Gastroesophageal sphincter (tissue), 4 donors: ENCODE data around the gene FBXO17. TPM values are rescaled to one million over a fixed set of nuclear protein-coding genes. Genes with fewer than 3 reads are reported as not detected.

ENCODE experiments used
- ATAC-seq: fragments of 150-250 bp; one replicate; pipeline ENCODE4 v1.9.1; 2016; ENCODE audit warnings: mild to moderate bottlenecking, moderate library complexity
- H3K27ac ChIP-seq, 4 donors: fragments of 200-600 bp; sonication (generic) in 3 of 4; 1 replicate in 3 of 4; 2 replicates in 1 of 4; pipeline ENCODE4 v1.5.1; 2016 to 2019
- H3K27me3 ChIP-seq: fragments of 200-600 bp; sonication (generic); one replicate; pipeline ENCODE4 v1.5.1; 2019
- H3K36me3 ChIP-seq, 2 donors: fragments of 200-600 bp; sonication (generic); one replicate each; pipeline ENCODE4 v1.5.1; 2019; ENCODE audit warnings: control low read depth in 1 of 2
- H3K4me1 ChIP-seq, 3 donors: fragments of 200-600 bp; sonication (generic); 1 replicate in 2 of 3; 2 replicates in 1 of 3; pipeline ENCODE4 v1.5.1; 2016 to 2019; ENCODE audit warnings: control low read depth in 2 of 3
- H3K4me3 ChIP-seq, 2 donors: fragments of 200-600 bp; sonication (generic); one replicate each; pipeline ENCODE4 v1.5.1; 2019; ENCODE audit warnings: mild to moderate bottlenecking in 1 of 2, moderate library complexity in 1 of 2
- H3K9me3 ChIP-seq, 3 donors: fragments of 200-600 bp; sonication (generic); one replicate each; pipeline ENCODE4 v1.5.1; 2017 to 2019; ENCODE audit warnings: control low read depth in 2 of 3
- CTCF ChIP-seq, 4 experiments: fragments of 200-600 bp in 2 of 4; fragments of 450-650 bp in 2 of 4; sonication (generic) in 1 of 4; IDR thresholded peaks; one replicate each; pipeline ENCODE4 v1.5.1; 2017 to 2019; ENCODE audit warnings: antibody characterized with exemption in 4 of 4, mild to moderate bottlenecking in 2 of 4, moderate library complexity in 2 of 4
- EP300 ChIP-seq: sonication (generic); formaldehyde crosslinking; IDR thresholded peaks from one replicate; pipeline ENCODE4 v1.6.1; 2017; ENCODE audit warnings: antibody characterized with exemption, mild to moderate bottlenecking
- POLR2A ChIP-seq, 2 donors: fragments of 450-650 bp; IDR thresholded peaks; one replicate each; pipeline ENCODE4 v1.6.1; 2017; ENCODE audit warnings: antibody characterized with exemption in 2 of 2, mild to moderate bottlenecking in 2 of 2, moderate library complexity in 1 of 2
- POLR2AphosphoS5 ChIP-seq: sonication (generic); formaldehyde crosslinking; IDR thresholded peaks from one replicate; pipeline ENCODE4 v1.6.1; 2017; ENCODE audit warnings: antibody characterized with exemption
- WGBS, 2 donors: methylation state at CpG; one replicate each; pipeline ENCODE4 v1.1.5; 2018; ENCODE audit warnings: low coverage in 1 of 2; 5-methylcytosine and 5-hydroxymethylcytosine counted together
- total RNA-seq, 4 donors: library from RNA; depleted of rRNA; stranded (reverse); fragments of >200 nt; gene quantifications; one replicate each; pipeline ENCODE4 v1.1.0, GENCODE V29; 2016

The FBXO17 gene
- total RNA-seq, 4 donors from 2014 or later = 21.5 to 31.3 (median 27.8) TPM

GRCh38 chr19:38908911-38909310 is 66.6 kb downstream of the FBXO17 start:
- ATAC-seq = no peak
- Histone ChIP-seq H3K36me3 (peaks cover 0 to 50% of the 10 kb centered on the region in 2 donors), H3K9me3 (no peaks in the 10 kb centered on the region), H3K27me3 (peaks cover 22% of the 10 kb centered on the region), H3K27ac (no peak overlapping the region), H3K4me3 (no peak overlapping the region), H3K4me1 (peaks cover 0 to 4% (median 0%) of the 10 kb centered on the region in 3 donors)
- WGBS, 2 donors = 59 to 65% methylated on average over 3 to 4 of the region's 10 CpGs
- TF ChIP-seq EP300 = no peak
- TF ChIP-seq POLR2A (IDR thresholded peaks at IDR 0.05) = no peak
- no peak for TF ChIP-seq CTCF (IDR thresholded peaks at IDR 0.05)
- no peak for TF ChIP-seq POLR2AphosphoS5

GRCh38 chr19:38907670-38908069 is 67.9 kb downstream of the FBXO17 start:
- peaks cover 0 to 4% (median 0%) of the 10 kb centered on the region in 3 donors for H3K4me1 ChIP-seq
- no peaks in the 10 kb centered on the region for H3K9me3 ChIP-seq
- peaks cover 22% of the 10 kb centered on the region for H3K27me3 ChIP-seq
- H3K4me3 ChIP-seq = no peak overlapping the region
- peaks cover 0 to 50% of the 10 kb centered on the region in 2 donors for H3K36me3 ChIP-seq
- ATAC-seq = no peak
- no peak for TF ChIP-seq POLR2A (IDR thresholded peaks at IDR 0.05)
- no peak for TF ChIP-seq POLR2AphosphoS5
- no peak for TF ChIP-seq CTCF (IDR thresholded peaks at IDR 0.05)
- no peak for TF ChIP-seq EP300
- no peak overlapping the region for H3K27ac ChIP-seq
- WGBS, 2 donors = 84 to 96% methylated on average over 6 to 10 of the region's 12 CpGs

GRCh38 chr19:38907227-38907626 is 68.3 kb downstream of the FBXO17 start:
- Histone ChIP-seq H3K4me1 (peaks cover 0 to 4% (median 0%) of the 10 kb centered on the region in 3 donors), H3K9me3 (no peaks in the 10 kb centered on the region), H3K27ac (no peak overlapping the region), H3K36me3 (peaks cover 0 to 50% of the 10 kb centered on the region in 2 donors), H3K4me3 (no peak overlapping the region), H3K27me3 (peaks cover 19% of the 10 kb centered on the region)
- no peak for TF ChIP-seq CTCF (IDR thresholded peaks at IDR 0.05)
- TF ChIP-seq POLR2AphosphoS5 = no peak
- no peak for TF ChIP-seq POLR2A (IDR thresholded peaks at IDR 0.05)
- TF ChIP-seq EP300 = no peak
- no peak for ATAC-seq
- 93% methylated on average over 5 of the region's 29 CpGs; no CpG with 5 or more reads in 1 of the 2 donors for WGBS, 2 donors

- no peak overlapping the region for H3K27ac ChIP-seq
- no CpG with 5 or more reads among the region's 4 CpGs for WGBS, 2 donors
- ATAC-seq = no peak
- peaks cover 3% of the 10 kb centered on the region for H3K27me3 ChIP-seq
- TF ChIP-seq POLR2AphosphoS5 = no peak
- no peak for TF ChIP-seq POLR2A (IDR thresholded peaks at IDR 0.05)
- no peak for TF ChIP-seq EP300
- no peak for TF ChIP-seq CTCF (IDR thresholded peaks at IDR 0.05)
- peaks cover 0 to 11% (median 3%) of the 10 kb centered on the region in 3 donors for H3K4me1 ChIP-seq
- peaks cover 0 to 50% of the 10 kb centered on the region in 2 donors for H3K36me3 ChIP-seq
- no peaks in the 10 kb centered on the region for H3K9me3 ChIP-seq
- H3K4me3 ChIP-seq = no peak overlapping the region
Observed at GRCh38 chr19:38905620-38906019, 69.9 kb downstream of the FBXO17 start.
